Kidney epithelial cell (primary cell): ENCODE measurements around the gene HOXC9. TPM values are rescaled to one million over a fixed set of nuclear protein-coding genes. Genes with fewer than 3 reads are reported as not detected.

Experiments
- DNase-seq: peaks from one replicate; pipeline ENCODE4 v3.0.0-alpha.2; 2010; ENCODE audit warnings: low read depth
- H3K27me3 ChIP-seq: 2 replicates; pipeline ENCODE4 v1.6.0; 2011; ENCODE audit warnings: low read length; ENCODE audit not compliant: control insufficient read depth, insufficient read depth
- H3K36me3 ChIP-seq: 2 replicates; pipeline ENCODE4 v1.5.1; 2011; ENCODE audit warnings: low read length; ENCODE audit not compliant: control insufficient read depth, insufficient read depth
- H3K4me3 ChIP-seq: 2 replicates; pipeline ENCODE4 v1.5.1; 2011; ENCODE audit warnings: low read depth, mild to moderate bottlenecking, control low read depth, low read length
- total RNA-seq: library from RNA; depleted of rRNA; stranded (reverse); fragments of >200 nt; gene quantifications from 2 replicates; pipeline ENCODE4 v1.2.3, GENCODE V29; 2015
- TF ChIP-seq, protein P1 (sequence below): IDR thresholded peaks from 2 replicates; pipeline ENCODE4 v1.5.1; 2011; ENCODE audit warnings: mild to moderate bottlenecking, moderate library complexity, low read length, control low read depth, inconsistent platforms; ENCODE audit not compliant: insufficient read depth, poor library complexity, severe bottlenecking

HOXC9 gene
- total RNA-seq, 1 donor from 2014 or later, result 12.3 TPM

- Histone ChIP-seq H3K27me3 (peaks cover 94% of the 10 kb centered on the region), H3K4me3 (no peak overlapping the region), H3K36me3 (no peaks in the 10 kb centered on the region)
- no peak for DNase-seq
- TF ChIP-seq, protein P1, sequence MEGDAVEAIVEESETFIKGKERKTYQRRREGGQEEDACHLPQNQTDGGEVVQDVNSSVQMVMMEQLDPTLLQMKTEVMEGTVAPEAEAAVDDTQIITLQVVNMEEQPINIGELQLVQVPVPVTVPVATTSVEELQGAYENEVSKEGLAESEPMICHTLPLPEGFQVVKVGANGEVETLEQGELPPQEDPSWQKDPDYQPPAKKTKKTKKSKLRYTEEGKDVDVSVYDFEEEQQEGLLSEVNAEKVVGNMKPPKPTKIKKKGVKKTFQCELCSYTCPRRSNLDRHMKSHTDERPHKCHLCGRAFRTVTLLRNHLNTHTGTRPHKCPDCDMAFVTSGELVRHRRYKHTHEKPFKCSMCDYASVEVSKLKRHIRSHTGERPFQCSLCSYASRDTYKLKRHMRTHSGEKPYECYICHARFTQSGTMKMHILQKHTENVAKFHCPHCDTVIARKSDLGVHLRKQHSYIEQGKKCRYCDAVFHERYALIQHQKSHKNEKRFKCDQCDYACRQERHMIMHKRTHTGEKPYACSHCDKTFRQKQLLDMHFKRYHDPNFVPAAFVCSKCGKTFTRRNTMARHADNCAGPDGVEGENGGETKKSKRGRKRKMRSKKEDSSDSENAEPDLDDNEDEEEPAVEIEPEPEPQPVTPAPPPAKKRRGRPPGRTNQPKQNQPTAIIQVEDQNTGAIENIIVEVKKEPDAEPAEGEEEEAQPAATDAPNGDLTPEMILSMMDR, result no peak
Measured at GRCh38 chr12:53961025-53961761, 38.8 kb upstream of the HOXC9 start.

GRCh38 chr12:53963005-53963404, 37.0 kb upstream of the HOXC9 start:
- H3K4me3 ChIP-seq, result no peak overlapping the region
- TF ChIP-seq, protein P1, result no peak
- peaks cover 94% of the 10 kb centered on the region for H3K27me3 ChIP-seq
- no peaks in the 10 kb centered on the region for H3K36me3 ChIP-seq
- DNase-seq, result no peak

- H3K4me3 ChIP-seq, result no peak overlapping the region
- peaks cover 94% of the 10 kb centered on the region for H3K27me3 ChIP-seq
- DNase-seq, result no peak
- no peaks in the 10 kb centered on the region for H3K36me3 ChIP-seq
- TF ChIP-seq, protein P1, result no peak
Measured at GRCh38 chr12:53963434-53964314, 36.3 kb upstream of the HOXC9 start.

- peaks cover 93% of the 10 kb centered on the region for H3K27me3 ChIP-seq
- TF ChIP-seq, protein P1, result no peak
- no peaks in the 10 kb centered on the region for H3K36me3 ChIP-seq
Measured at GRCh38 chr12:53964315-53964713, 35.6 kb upstream of the HOXC9 start.

GRCh38 chr12:53965281-53966084, 34.5 kb upstream of the HOXC9 start:
- no peak overlapping the region for H3K4me3 ChIP-seq
- no peaks in the 10 kb centered on the region for H3K36me3 ChIP-seq
- TF ChIP-seq, protein P1, result no peak
- DNase-seq, result no peak
- peaks cover 90% of the 10 kb centered on the region for H3K27me3 ChIP-seq

More at GRCh38 chr12:53964315-53964713, 35.6 kb upstream of the HOXC9 start:
- DNase-seq, result no peak
- H3K4me3 ChIP-seq, result no peak overlapping the region
